Ascending aorta (tissue), 2 donors: ENCODE measurements around the gene LSM3. TPM values are rescaled to one million over a fixed set of nuclear protein-coding genes. Genes with fewer than 3 reads are reported as not detected.
"Not testable (repeated sequence)": the region's sequence is repeated elsewhere in the genome, so short reads cannot be mapped to it uniquely, and the experiment has no call there.

Source experiments
- DNase-seq, 2 donors: peaks; one replicate each; pipeline ENCODE4 v3.0.0-alpha.2; 2019; ENCODE audit warnings: low spot score in 2 of 2
- H3K27ac ChIP-seq, 2 donors: fragments of 200-600 bp; sonication (generic); one replicate each; pipeline ENCODE4 v1.5.1; 2016 to 2017; ENCODE audit warnings: mild to moderate bottlenecking in 1 of 2
- H3K27me3 ChIP-seq: fragments of 200-600 bp; sonication (generic); one replicate; pipeline ENCODE4 v1.5.1; 2017
- H3K36me3 ChIP-seq, 2 donors: fragments of 200-600 bp; sonication (generic); one replicate each; pipeline ENCODE4 v1.5.1; 2016
- H3K4me1 ChIP-seq, 2 donors: fragments of 200-600 bp; sonication (generic); one replicate each; pipeline ENCODE4 v1.5.1; 2016 to 2017; ENCODE audit warnings: mild to moderate bottlenecking in 1 of 2
- H3K4me3 ChIP-seq, 2 donors: fragments of 200-600 bp; sonication (generic); one replicate each; pipeline ENCODE4 v1.5.1; 2016 to 2017; ENCODE audit warnings: mild to moderate bottlenecking in 1 of 2
- H3K9me3 ChIP-seq, 2 donors: fragments of 200-600 bp; sonication (generic); one replicate each; pipeline ENCODE4 v1.5.1; 2016
- CTCF ChIP-seq, 3 experiments: fragments of 200-600 bp in 2 of 3; fragments of 450-650 bp in 1 of 3; sonication (generic) in 2 of 3; IDR thresholded peaks; one replicate each; pipeline ENCODE4 v1.5.1; 2016 to 2019; ENCODE audit warnings: antibody characterized with exemption in 3 of 3, mild to moderate bottlenecking in 1 of 3, moderate library complexity in 1 of 3
- intact Hi-C: fragments of 100-400 bp; cut with DNase I; formaldehyde crosslinking; loops from one replicate; pipeline ENCODE4 v1.15.1; 2023
- total RNA-seq: library from RNA; depleted of rRNA; stranded (reverse); fragments of >200 nt; gene quantifications from one replicate; pipeline ENCODE4 v1.1.0, GENCODE V29; 2016

LSM3 gene
- total RNA-seq, 1 donor from 2014 or later, result 3.9 TPM

DNA sequence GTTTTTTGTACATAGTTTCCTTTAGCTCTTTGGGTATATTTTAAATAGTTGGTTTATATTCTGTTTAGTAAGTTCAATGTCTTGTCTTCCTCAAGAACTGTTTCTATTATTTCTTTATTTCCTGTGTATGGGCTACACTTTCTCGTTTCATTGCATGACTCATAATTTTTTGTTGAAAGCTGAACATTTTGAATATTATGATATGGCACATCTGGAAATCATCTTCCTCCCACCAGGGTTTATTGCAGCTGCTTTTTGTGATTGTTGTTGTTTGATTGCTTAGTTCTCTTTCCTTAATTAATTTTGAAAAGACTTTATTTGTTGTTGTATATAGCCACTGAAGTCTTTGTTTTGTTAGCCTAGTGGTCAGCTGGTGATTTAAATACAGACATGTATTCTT is 43.8 kb downstream of the LSM3 start:
- intact Hi-C loops, result no loop called here
- no peak overlapping the region for H3K27ac ChIP-seq
- peaks cover 0 to 7% of the 10 kb centered on the region in 2 donors for H3K9me3 ChIP-seq
- no peak for TF ChIP-seq CTCF (IDR thresholded peaks at IDR 0.05)
- H3K4me3 ChIP-seq, result no peak overlapping the region
- H3K4me1 ChIP-seq, result no peaks in the 10 kb centered on the region
- no peaks in the 10 kb centered on the region for H3K36me3 ChIP-seq
- no peak for DNase-seq
- no peaks in the 10 kb centered on the region for H3K27me3 ChIP-seq

GRCh38 chr3:14222900-14223594 is 44.4 kb downstream of the LSM3 start:
- Histone ChIP-seq H3K4me1 (no peaks in the 10 kb centered on the region), H3K27ac (no peak overlapping the region), H3K9me3 (peaks cover 0 to 7% of the 10 kb centered on the region in 2 donors), H3K36me3 (no peaks in the 10 kb centered on the region), H3K4me3 (no peak overlapping the region), H3K27me3 (no peaks in the 10 kb centered on the region)
- TF ChIP-seq CTCF (IDR thresholded peaks at IDR 0.05), result no peak
- no peak for DNase-seq
- intact Hi-C loops, result no loop called here

DNA sequence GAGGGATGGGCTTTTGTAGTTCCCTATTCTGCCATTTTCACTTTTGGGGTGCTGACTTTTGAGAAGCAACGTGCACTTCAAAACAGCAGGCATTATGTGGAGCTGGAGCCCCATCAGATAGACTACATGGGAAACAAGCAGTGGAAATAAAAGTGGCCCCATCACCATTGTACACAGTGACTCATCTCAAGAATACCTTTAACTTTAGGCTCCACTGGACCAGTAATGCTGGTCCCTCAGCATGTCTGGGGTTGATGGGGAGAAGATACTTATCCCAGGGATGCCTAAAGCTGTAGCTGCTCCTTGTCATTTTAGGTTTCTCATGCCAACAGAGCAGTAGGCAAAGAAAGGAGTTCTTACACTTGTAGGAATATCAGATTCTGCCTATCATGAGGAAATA is 45.0 kb downstream of the LSM3 start:
- Histone ChIP-seq H3K4me1 (no peaks in the 10 kb centered on the region), H3K27ac (no peak overlapping the region), H3K36me3 (no peaks in the 10 kb centered on the region), H3K4me3 (no peak overlapping the region), H3K27me3 (no peaks in the 10 kb centered on the region), H3K9me3 (peaks cover 0 to 7% of the 10 kb centered on the region in 2 donors)
- TF ChIP-seq CTCF (IDR thresholded peaks at IDR 0.05), result no peak
- intact Hi-C loops, result no loop called here
- DNase-seq, result peak in 1 of 2 donors; percentile 16

GRCh38 chr3:14224895-14225294 is 46.3 kb downstream of the LSM3 start:
- no peak for TF ChIP-seq CTCF (IDR thresholded peaks at IDR 0.05)
- Histone ChIP-seq H3K27ac (no peak overlapping the region), H3K4me1 (no peaks in the 10 kb centered on the region), H3K36me3 (no peaks in the 10 kb centered on the region), H3K27me3 (no peaks in the 10 kb centered on the region), H3K4me3 (no peak overlapping the region), H3K9me3 (peaks cover 0 to 7% of the 10 kb centered on the region in 2 donors)
- intact Hi-C loops, result no loop called here
- peak in 1 of 2 donors; percentile 27 for DNase-seq

- TF ChIP-seq CTCF (IDR thresholded peaks at IDR 0.05), result no peak
- intact Hi-C loops, result no loop called here
Observed at GRCh38 chr3:14225421-14225820, 46.8 kb downstream of the LSM3 start.

DNA sequence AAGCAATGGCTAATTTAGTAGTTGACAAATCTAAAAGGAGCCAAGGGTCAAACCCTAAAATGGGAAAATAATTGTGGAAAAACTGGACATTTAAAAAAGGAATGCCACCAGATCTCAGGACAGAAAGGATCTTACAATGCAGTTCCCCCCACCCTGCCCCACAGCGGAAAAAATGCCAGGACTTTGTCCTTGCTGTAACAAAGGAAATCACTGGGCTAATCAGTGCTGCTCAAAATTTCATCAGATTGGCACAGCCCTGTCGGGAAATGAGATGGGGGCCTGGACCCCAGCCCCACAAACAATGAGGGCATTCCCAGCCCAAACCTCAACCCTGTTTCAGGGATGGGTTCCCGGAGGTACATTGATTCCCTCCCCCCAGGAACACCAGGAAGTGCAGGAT is 47.7 kb downstream of the LSM3 start:
- intact Hi-C loops, result not testable (repeated sequence)

More at GRCh38 chr3:14225421-14225820, 46.8 kb downstream of the LSM3 start:
- Histone ChIP-seq H3K36me3 (no peaks in the 10 kb centered on the region), H3K27ac (no peak overlapping the region), H3K9me3 (peaks cover 0 to 7% of the 10 kb centered on the region in 2 donors), H3K4me1 (no peaks in the 10 kb centered on the region), H3K4me3 (no peak overlapping the region), H3K27me3 (no peaks in the 10 kb centered on the region)
- DNase-seq, result peak in 1 of 2 donors; percentile 28

More for the DNA sequence above, 47.7 kb downstream of the LSM3 start:
- not testable (repeated sequence) for H3K4me1 ChIP-seq, H3K27ac ChIP-seq, H3K27me3 ChIP-seq, H3K9me3 ChIP-seq, H3K4me3 ChIP-seq, H3K36me3 ChIP-seq
- peak in 1 of 2 donors; percentile 13 for DNase-seq
